Lower lobe of right lung (tissue), 2 donors: Measurements from ENCODE around the gene HS6ST1. TPM values are rescaled to one million over a fixed set of nuclear protein-coding genes. Genes with fewer than 3 reads are reported as not detected.

Experiments used
- ATAC-seq, 2 donors: fragments of 200-7000 bp; cut with Tn5 transposase; one replicate each; pipeline ENCODE4 v1.9.1; 2020 to 2022; ENCODE audit warnings: mild to moderate bottlenecking in 2 of 2, moderate library complexity in 2 of 2
- DNase-seq: peaks from one replicate; pipeline ENCODE4 v3.0.0-alpha.2; 2020
- H3K27ac ChIP-seq: fragments of 200-600 bp; one replicate; pipeline ENCODE4 v1.8.0; 2022
- H3K27me3 ChIP-seq: fragments of 200-600 bp; one replicate; pipeline ENCODE4 v1.8.0; 2022; ENCODE audit warnings: low read depth
- H3K36me3 ChIP-seq: fragments of 200-600 bp; one replicate; pipeline ENCODE4 v1.8.0; 2022; ENCODE audit warnings: mild to moderate bottlenecking
- H3K4me1 ChIP-seq: fragments of 200-600 bp; one replicate; pipeline ENCODE4 v1.8.0; 2022
- H3K4me3 ChIP-seq: fragments of 200-600 bp; one replicate; pipeline ENCODE4 v1.8.0; 2022; ENCODE audit warnings: mild to moderate bottlenecking
- H3K9me3 ChIP-seq: fragments of 200-600 bp; one replicate; pipeline ENCODE4 v1.8.0; 2022
- intact Hi-C: fragments of 100-400 bp; cut with DNase I; formaldehyde crosslinking; loops from one replicate; pipeline ENCODE4 v1.11.0; 2022
- total RNA-seq: library from RNA; stranded (reverse); fragmentation: NEBNext Ultra II Directional; extraction: Animal tissue kit (Norgen Biotek cat#: 25700); gene quantifications from one replicate; pipeline ENCODE4 v1.2.1, GENCODE V29; 2021
- TF ChIP-seq, protein P1 (sequence below): fragments of 200-600 bp; IDR thresholded peaks from one replicate; pipeline ENCODE4 v1.8.0; 2022; ENCODE audit warnings: antibody characterized with exemption, mild to moderate bottlenecking
- donor health status: DM: no; HTN: yes; CAD: no; lungs with severe emphysema.

Gene HS6ST1
- total RNA-seq, 1 donor from 2014 or later: 26.3 TPM

DNA sequence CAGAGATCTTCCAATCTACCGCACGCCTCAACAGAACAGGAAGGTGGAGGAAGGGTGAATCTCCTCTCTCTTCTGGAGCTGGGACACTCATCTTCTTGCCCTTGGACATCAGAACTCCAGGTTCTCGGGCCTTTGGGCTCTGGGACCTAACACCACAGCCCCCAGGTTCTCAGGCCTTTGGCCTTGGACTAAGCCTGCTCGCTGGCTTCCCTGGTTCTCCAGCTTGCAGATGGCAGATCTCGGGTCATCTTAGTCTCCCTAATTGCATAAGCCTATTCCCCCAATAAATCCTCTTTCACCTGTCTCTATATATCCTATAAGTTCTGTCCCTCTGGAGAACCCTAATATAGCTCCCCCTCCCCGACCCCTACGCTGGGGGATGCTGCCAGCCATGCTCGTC, 14.8 kb downstream of the HS6ST1 start:
- no peaks in the 10 kb centered on the region for H3K9me3 ChIP-seq
- ATAC-seq (no peak), DNase-seq (no peak)
- H3K27ac ChIP-seq: no peak overlapping the region
- TF ChIP-seq, protein P1, sequence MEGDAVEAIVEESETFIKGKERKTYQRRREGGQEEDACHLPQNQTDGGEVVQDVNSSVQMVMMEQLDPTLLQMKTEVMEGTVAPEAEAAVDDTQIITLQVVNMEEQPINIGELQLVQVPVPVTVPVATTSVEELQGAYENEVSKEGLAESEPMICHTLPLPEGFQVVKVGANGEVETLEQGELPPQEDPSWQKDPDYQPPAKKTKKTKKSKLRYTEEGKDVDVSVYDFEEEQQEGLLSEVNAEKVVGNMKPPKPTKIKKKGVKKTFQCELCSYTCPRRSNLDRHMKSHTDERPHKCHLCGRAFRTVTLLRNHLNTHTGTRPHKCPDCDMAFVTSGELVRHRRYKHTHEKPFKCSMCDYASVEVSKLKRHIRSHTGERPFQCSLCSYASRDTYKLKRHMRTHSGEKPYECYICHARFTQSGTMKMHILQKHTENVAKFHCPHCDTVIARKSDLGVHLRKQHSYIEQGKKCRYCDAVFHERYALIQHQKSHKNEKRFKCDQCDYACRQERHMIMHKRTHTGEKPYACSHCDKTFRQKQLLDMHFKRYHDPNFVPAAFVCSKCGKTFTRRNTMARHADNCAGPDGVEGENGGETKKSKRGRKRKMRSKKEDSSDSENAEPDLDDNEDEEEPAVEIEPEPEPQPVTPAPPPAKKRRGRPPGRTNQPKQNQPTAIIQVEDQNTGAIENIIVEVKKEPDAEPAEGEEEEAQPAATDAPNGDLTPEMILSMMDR: no peak
- no peak overlapping the region for H3K4me3 ChIP-seq
- no peaks in the 10 kb centered on the region for H3K36me3 ChIP-seq
- intact Hi-C loops: no loop called here
- H3K27me3 ChIP-seq: no peaks in the 10 kb centered on the region
- H3K4me1 ChIP-seq: peaks cover 77% of the 10 kb centered on the region

DNA sequence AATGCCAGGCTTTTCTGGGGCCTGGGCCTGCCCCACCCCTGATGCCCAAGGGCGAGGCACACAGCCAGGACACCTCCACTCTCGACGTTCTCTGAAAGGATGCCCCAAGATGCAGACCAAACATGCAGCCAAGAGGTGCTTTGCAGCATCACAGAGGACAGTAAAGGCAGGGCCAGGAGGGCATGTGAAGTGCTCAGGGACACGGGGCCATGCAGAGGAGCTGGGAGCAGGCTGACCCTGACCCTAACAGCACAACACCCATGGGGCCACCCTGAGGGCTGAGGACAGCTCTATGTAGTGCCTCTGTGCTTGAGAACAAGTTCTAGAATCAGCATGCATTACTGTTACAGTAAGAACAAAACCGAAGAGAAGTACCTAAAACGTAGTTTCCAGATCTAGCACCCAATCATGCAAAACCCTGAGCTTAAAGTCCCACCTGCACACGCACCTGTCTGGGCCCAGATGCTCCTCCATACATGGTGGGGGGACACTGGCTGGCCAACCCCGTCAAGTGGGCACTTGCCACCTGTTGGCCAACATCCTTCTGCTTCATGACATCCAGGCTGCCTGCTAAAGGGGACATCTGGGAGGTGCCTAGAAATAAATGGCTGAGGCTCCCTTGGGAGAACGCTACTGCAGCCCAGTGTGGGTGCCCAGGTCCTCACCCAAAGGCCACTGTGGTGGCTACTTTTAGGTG, 15.4 kb downstream of the HS6ST1 start:
- Histone ChIP-seq H3K4me3 (no peak overlapping the region), H3K27ac (no peak overlapping the region), H3K9me3 (no peaks in the 10 kb centered on the region), H3K36me3 (no peaks in the 10 kb centered on the region), H3K27me3 (no peaks in the 10 kb centered on the region), H3K4me1 (peaks cover 70% of the 10 kb centered on the region)
- DNase-seq (no peak), ATAC-seq (no peak)
- TF ChIP-seq, protein P1: no peak
- intact Hi-C loops: no loop called here

DNA sequence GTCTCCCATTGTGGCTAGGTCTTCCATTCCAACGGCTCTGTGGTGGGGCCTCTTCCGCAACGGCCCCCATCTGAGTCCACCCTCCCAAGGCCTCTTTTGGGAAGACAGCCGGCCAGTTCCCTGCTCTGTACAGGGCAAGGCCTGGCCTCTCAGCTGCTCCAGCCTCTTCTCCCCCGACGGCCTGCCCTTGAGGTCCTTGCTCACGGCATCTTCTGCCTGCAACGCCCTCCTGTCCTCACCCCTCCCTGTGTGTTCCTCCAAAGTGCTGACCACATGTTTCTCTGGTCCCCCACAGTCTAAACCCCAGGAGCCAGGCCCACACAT, 16.0 kb downstream of the HS6ST1 start:
- peaks cover 64% of the 10 kb centered on the region for H3K4me1 ChIP-seq
- intact Hi-C loops: no loop called here
- H3K27me3 ChIP-seq: no peaks in the 10 kb centered on the region
- no peak for DNase-seq
- TF ChIP-seq, protein P1: no peak
- no peaks in the 10 kb centered on the region for H3K36me3 ChIP-seq
- H3K4me3 ChIP-seq: no peak overlapping the region
- H3K27ac ChIP-seq: no peak overlapping the region
- H3K9me3 ChIP-seq: no peaks in the 10 kb centered on the region
- no peak for ATAC-seq

DNA sequence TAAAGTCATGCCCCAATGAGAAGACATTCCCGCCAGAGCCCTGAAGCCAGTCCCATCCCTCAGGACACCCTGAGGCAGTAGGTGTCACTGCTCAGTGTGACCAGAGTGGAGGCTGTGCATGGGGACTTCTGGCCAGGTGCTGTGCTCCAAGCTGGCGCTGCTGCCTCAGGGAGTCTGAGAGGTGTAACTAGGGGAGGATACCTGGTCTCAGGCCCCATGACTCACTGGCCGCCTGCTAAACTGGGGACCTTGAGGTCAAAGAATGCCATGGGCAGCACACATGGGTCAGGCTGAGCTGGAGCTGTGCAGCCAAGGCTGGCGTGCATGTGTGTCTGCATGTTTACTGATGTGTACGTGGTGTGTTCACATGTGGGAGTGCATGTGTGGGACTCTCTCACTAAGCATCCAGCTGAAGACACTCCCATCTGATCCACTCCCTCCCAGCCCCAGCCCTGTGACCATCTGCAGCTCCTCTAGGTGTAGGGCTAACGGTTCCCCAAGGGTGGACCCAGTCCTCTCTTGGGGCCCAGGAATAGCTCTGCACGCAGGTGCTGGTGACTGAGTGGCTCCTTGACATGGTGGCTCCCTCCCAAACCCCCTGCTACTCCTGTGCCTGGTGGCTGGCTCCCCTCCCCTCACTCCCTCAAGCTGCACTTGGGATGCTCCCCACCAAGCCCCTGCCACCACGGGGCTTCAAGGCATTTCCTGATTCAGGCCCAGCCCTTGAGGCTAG, 16.5 kb downstream of the HS6ST1 start:
- H3K27ac ChIP-seq: no peak overlapping the region
- ATAC-seq (no peak), DNase-seq (no peak)
- H3K27me3 ChIP-seq: no peaks in the 10 kb centered on the region
- peaks cover 59% of the 10 kb centered on the region for H3K4me1 ChIP-seq
- H3K4me3 ChIP-seq: no peak overlapping the region
- intact Hi-C loops: no loop called here
- H3K36me3 ChIP-seq: no peaks in the 10 kb centered on the region
- TF ChIP-seq, protein P1: no peak
- no peaks in the 10 kb centered on the region for H3K9me3 ChIP-seq

DNA sequence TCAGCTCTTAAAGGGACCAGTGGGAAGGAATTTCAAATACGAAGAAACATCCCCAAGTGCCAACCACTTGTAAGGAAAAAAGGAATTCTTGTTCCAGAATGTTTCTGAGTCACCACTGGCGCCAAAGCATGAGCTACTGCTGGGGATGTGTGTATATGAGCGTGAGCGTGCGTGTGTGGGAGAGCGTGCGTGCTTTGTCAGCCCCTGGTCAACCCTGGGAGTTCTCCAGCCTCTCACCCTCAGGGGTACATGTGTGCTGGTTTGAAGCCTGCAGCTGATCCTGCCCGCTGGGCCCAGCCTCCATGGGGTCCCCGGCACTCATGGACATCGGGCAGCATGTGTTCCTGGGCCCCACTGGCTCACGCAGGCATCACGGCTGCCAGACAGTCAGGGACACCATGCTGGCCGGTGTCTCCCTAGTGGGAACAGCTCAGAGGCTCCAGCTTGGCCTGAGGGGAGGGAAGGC, 17.1 kb downstream of the HS6ST1 start:
- DNase-seq (no peak), ATAC-seq (peak in 1 of 2 donors; percentile 59)
- no peaks in the 10 kb centered on the region for H3K27me3 ChIP-seq
- H3K36me3 ChIP-seq: no peaks in the 10 kb centered on the region
- H3K27ac ChIP-seq: no peak overlapping the region
- no peak overlapping the region for H3K4me3 ChIP-seq
- H3K9me3 ChIP-seq: no peaks in the 10 kb centered on the region
- TF ChIP-seq, protein P1: no peak
- intact Hi-C loops: no loop called here
- H3K4me1 ChIP-seq: peaks cover 53% of the 10 kb centered on the region
